Activated effector memory CD4-positive, alpha-beta T cell treated with Interleukin-2 at 50 U/mL for 16 hours (primary cell): Measurements from ENCODE around the gene HECTD1.
"Not testable (repeated sequence)": the region's sequence is repeated elsewhere in the genome, so short reads cannot be mapped to it uniquely, and the experiment has no call there.

Source experiments
- DNase-seq: peaks from one replicate; pipeline ENCODE4 v3.0.0-alpha.2; 2020

HECTD1 gene

GRCh38 chr14:31207755-31208545 lies at the start of gene HECTD1:
HECTD1 (minus strand) TSS chr14:31207793; CDS start chr14:31205936, 1,857 bp downstream.
- peak; percentile 83 for DNase-seq

- DNase-seq = no peak
Measured at GRCh38 chr14:31257244-31257553, 49.6 kb upstream of the HECTD1 start.

DNA sequence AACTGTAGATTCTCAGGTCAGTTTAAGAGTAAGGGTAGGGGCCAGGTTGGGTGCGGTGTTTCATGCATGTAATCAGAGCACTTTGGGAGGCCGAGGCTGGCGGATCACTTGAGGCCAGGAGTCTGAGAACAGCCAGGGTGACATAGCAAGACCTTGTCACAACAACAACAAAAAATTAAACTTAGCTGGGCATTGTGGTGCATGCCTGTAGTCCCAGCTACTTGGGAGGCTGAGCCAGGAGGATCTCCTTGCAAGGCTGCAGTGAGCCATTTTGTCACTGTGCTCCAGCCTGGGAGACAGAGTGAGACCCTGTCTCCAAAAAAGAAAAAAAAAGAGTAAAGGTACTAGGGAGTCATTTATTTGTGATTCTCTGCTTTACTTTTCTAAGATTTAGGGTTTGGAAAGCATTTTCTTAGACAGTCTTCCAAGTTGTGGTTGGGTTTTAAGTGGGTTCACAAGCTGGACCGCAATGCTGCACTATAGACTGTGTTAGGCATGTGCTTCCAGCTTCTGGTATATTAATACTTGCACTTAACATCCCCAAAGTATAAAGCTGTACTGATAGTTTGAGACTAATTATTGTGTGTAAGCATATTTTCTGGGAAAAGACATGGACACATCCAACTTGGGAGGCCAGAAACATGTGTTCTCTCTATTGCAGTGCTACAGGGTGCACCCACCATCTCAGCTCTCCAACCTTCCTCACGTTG lies 49.1 kb upstream of the HECTD1 start:
- DNase-seq = no peak

DNA sequence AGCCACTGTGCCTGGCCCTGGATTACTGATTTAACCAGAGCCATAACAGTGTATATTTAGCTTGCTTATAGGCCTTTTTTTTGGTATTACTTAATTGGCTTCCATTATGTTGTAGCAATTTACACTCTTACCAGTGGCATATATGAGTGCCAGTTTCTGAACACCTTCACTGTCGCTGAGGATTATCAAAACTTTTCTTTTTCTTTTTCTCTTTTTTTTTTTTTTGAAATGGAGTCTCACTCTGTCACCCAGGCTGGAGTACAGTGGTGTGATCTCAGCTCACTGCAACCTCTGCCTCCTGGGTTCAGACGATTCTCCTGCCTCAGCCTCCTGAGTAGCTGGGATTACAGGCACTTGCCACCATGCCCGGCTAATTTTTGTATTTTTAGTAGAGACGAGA lies 48.3 kb upstream of the HECTD1 start:
- not testable (repeated sequence) for DNase-seq

DNA sequence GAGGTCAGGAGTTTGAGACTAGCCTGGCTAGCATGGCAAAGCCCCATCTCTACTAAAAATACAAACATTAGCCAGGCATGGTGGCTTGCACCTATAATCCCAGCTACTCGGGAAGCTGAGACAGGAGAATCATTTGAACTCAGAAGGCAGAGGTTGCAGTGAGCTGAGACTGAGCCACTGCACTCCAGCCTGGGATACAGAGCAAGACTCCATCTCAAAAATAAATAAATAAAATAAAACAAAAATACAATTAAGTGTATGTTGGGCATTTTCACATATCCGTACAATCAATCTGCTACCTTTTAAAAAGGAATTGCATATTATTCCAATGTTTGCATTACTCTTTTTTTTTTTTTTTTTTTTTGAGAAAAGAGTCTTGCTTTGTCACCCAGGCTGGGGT lies 47.7 kb upstream of the HECTD1 start:
- no peak for DNase-seq

- DNase-seq = no peak
Measured at GRCh38 chr14:31253746-31254471, 46.3 kb upstream of the HECTD1 start.

DNA sequence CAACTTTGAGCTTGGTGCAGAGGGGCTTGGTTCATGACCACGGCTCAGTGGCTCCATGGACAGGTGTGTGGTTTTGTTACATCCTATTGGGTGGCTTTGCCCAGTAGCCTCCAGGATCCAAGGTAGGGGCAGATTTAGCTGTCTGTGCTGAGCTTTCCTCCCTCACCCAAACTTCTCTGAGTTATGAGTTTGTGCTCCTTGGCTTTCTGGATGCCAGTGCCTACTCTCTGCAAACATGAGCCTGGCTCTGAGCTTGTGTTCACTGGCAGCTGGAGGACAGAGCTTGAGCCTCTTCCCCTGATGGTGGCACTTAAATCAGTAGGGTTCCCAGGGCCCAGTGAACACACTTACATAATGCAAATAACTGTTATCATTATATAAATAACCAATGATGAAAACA lies 45.3 kb upstream of the HECTD1 start:
- DNase-seq = no peak

GRCh38 chr14:31251028-31251958 lies 43.7 kb upstream of the HECTD1 start:
- no peak for DNase-seq

DNA sequence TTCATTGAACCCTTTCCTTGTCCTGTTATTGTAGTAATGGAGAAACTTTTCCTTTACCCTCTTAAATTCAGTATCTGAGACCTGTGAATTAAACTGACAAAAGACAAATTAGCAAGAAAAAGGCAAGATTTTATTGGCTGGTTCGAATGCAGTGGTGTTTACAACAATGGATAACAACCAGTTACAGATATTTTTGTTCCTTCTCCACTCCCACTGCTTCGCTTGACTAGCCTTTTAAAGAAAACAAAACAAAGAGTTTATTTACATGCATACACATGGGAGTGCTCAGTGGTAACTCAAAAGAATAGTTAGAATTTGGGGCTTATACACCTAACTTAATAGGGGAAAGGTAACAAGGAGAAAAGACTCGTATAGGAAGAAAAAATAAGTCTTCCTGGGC lies 37.0 kb upstream of the HECTD1 start:
- DNase-seq = no peak

DNA sequence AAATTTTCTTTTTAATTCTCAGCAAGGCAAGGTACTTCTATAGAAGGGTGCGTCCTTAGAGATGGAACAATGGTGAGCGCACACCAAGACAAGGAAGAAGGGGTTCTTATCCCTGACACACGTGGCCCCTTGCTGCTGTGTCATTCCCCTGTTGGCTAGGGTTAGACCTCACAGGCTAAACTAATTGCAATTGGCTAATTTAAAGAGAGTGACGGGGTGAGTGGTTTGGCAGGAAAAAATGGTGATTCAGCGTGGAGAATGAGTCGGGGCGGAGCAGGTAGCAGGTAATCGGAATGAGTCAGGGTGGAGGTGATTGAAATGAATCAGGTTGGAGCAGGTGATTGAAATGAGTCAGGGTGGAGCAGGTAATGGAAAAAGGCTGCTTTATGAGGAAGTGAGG lies 36.3 kb upstream of the HECTD1 start:
- no peak for DNase-seq

- not testable (repeated sequence) for DNase-seq
Measured at GRCh38 chr14:31242161-31242940, 34.8 kb upstream of the HECTD1 start.

DNA sequence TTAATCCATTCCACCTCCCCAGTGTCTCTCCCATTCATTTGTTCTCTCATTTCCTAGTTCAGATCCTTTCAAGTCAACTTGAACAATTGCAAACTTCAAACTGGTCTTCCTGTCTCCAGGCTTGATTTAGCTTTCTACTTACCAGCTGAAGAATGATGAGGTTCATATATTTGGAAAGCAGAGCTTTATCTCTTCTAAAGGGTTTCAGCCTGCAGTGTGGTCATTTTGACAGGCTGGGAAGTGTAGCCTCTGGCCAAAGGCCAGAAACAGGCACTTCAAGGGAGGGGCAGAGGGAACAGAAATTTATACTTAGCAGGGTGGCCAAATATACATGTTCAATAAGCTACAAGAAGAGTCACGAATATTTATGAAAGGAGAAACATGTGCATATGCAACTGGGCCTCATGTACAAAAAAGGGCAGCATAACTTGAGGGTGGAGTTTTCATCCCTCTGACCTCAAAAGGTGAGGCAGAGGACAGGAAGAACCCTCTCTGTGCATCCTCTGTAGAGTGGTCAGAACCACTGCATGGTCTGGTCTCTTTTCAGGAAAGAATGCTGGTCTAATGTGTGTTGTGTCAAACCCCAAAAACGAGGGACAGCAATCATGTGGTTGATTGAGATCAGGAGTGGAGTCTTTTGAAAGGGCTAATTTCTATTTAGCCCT lies 34.0 kb upstream of the HECTD1 start:
- DNase-seq = no peak

DNA sequence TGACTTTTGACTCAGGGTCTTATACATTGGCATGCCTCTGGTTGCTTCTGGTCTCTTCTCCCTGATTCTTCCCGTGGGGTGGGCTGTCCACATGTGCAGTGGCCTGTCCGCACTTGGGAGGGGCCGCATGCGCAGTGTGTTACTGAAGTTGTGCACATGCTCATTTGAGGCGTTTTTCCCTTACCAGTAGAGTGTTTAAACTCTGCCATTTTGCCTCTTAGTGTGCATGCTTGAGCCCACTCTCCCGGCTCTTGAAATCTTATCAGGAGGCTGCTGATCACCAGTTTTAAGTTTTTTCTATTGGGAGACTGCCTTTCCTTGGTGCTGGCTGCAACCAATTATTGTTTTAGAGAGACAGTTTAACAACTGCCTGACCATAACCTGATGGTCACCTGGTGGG lies 32.1 kb upstream of the HECTD1 start:
- DNase-seq = no peak

GRCh38 chr14:31235462-31235861 lies 27.9 kb upstream of the HECTD1 start:
- DNase-seq = no peak

GRCh38 chr14:31232081-31232480 lies 24.5 kb upstream of the HECTD1 start:
- no peak for DNase-seq

- not testable (repeated sequence) for DNase-seq
Measured at GRCh38 chr14:31231272-31231671, 23.7 kb upstream of the HECTD1 start.

GRCh38 chr14:31230573-31230958 lies 23.0 kb upstream of the HECTD1 start:
- DNase-seq = no peak

GRCh38 chr14:31229638-31230572 lies 22.3 kb upstream of the HECTD1 start:
- no peak for DNase-seq

DNA sequence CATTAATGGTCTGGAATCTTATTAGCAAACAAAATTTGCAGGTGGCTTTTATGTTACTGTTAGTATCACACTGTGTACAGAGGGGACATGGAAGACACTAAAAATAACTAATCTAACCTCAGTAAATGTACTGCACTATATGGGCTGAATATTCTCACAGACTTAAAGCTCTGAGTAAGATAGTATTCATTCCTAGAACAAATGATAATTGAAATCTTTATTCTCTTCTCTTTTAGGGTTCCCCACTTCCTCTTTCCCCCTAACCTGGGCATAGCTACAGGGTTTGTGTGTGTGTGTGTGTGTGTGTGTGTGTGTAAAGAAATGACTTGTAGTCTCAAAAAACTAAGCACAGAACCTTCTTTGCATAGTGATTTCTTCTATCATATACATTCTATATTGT lies 21.4 kb upstream of the HECTD1 start:
- no peak for DNase-seq

DNA sequence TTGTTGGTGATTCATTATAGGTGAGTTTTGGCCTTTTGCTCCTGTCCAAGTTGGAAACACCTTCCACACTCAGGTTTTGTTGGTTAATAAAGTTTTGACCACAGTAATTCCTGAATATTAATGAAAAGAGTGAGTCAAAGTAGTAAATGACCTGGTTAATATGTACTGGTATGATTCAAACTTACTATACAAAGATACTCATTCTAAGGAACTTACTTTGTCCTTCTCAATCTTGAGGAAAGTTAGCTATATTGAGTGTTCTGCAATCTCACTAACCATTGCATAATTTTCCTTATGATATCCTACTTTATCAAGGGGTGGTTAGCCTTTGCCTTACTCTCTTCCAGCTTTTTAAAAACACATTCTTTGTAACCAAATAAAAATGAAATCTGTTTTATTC lies 20.9 kb upstream of the HECTD1 start:
- DNase-seq = no peak
